Amniotic epithelial cell (primary cell): Measurements from ENCODE around the gene GYG2.
"Not testable (repeated sequence)": the region's sequence is repeated elsewhere in the genome, so short reads cannot be mapped to it uniquely, and the experiment has no call there.

Source experiments
- DNase-seq: peaks from one replicate; pipeline ENCODE4 v3.0.0-alpha.2; 2010; ENCODE audit warnings: low read depth

The GYG2 gene

GRCh38 chrX:2872671-2873277 is 44.0 kb downstream of the GYG2 start:
- no peak for DNase-seq

- DNase-seq = no peak
Measured at GRCh38 chrX:2874222-2875135, 45.7 kb downstream of the GYG2 start.

- no peak for DNase-seq
Measured at GRCh38 chrX:2875136-2875481, 46.4 kb downstream of the GYG2 start.

GRCh38 chrX:2875798-2876399 is 47.2 kb downstream of the GYG2 start:
- DNase-seq = no peak

- DNase-seq = no peak
Measured at GRCh38 chrX:2878563-2878962, 49.8 kb downstream of the GYG2 start.

- no peak for DNase-seq
Measured at GRCh38 chrX:2879670-2880069, 50.9 kb downstream of the GYG2 start.

- DNase-seq = no peak
Measured at GRCh38 chrX:2883770-2884169, 55.0 kb downstream of the GYG2 start.

GRCh38 chrX:2888309-2888708 is 59.6 kb downstream of the GYG2 start:
- no peak for DNase-seq

- no peak for DNase-seq
Measured at GRCh38 chrX:2889045-2889605, 60.4 kb downstream of the GYG2 start.

GRCh38 chrX:2889706-2890490 is 61.2 kb downstream of the GYG2 start:
- DNase-seq = not testable (repeated sequence)

- DNase-seq = not testable (repeated sequence)
Measured at GRCh38 chrX:2890536-2891460, 62.1 kb downstream of the GYG2 start.

- no peak for DNase-seq
Measured at GRCh38 chrX:2892816-2893215, 64.1 kb downstream of the GYG2 start.

GRCh38 chrX:2894885-2895292 is 66.2 kb downstream of the GYG2 start:
- DNase-seq = peak; percentile 85

GRCh38 chrX:2897311-2897689 is 68.6 kb downstream of the GYG2 start:
- no peak for DNase-seq

- peak; percentile 87 for DNase-seq
Measured at GRCh38 chrX:2897690-2898623, 69.2 kb downstream of the GYG2 start.

- no peak for DNase-seq
Measured at GRCh38 chrX:2898846-2899512, 70.2 kb downstream of the GYG2 start.

GRCh38 chrX:2901367-2902036 is 72.8 kb downstream of the GYG2 start:
- peak; percentile 31 for DNase-seq

GRCh38 chrX:2902841-2903240 is 74.1 kb downstream of the GYG2 start:
- no peak for DNase-seq

- no peak for DNase-seq
Measured at GRCh38 chrX:2903366-2903765, 74.6 kb downstream of the GYG2 start.
